ENCODE measurements around the gene UBE2R2. TPM values are rescaled to one million over a fixed set of nuclear protein-coding genes. Genes with fewer than 3 reads are reported as not detected.

UBE2R2 gene
- total and polyA plus RNA-seq, 2 experiments from 2014 or later, result 35.5 to 45.6 TPM

DNA sequence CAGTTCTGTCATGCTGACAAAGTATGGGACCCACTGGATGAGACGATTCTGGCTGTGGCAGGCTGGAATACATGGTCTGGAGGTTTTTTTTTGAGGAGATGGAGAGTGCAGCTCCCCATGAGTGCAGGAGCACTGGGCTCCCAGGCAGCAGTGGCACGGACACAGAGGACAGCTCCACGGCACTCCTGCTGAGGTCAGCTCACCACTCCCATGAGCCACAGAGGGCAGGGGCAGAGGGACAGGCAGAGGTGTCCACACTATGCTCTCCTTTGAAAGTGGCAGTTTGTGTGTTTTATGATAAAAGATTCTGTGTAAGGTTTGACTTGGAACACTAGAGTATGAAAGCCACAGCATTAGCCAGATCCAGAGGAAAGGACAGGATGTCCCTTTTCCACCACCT is 114.4 kb downstream of the UBE2R2 start:
- Histone ChIP-seq H3K4me1 (ENCODE audit: low read depth) (no peaks in the 10 kb centered on the region), H3K36me3 (peaks cover 55% of the 10 kb centered on the region), H3K4me3 (no peak overlapping the region), H3K27ac (no peak overlapping the region), H3K9me3 (ENCODE audit: low read depth) (no peaks in the 10 kb centered on the region), H3K27me3 (no peaks in the 10 kb centered on the region)
- DNase-seq (ENCODE audit: low read depth in 1 of 2, low spot score in 1 of 2), result no peak
- TF ChIP-seq, protein P1, sequence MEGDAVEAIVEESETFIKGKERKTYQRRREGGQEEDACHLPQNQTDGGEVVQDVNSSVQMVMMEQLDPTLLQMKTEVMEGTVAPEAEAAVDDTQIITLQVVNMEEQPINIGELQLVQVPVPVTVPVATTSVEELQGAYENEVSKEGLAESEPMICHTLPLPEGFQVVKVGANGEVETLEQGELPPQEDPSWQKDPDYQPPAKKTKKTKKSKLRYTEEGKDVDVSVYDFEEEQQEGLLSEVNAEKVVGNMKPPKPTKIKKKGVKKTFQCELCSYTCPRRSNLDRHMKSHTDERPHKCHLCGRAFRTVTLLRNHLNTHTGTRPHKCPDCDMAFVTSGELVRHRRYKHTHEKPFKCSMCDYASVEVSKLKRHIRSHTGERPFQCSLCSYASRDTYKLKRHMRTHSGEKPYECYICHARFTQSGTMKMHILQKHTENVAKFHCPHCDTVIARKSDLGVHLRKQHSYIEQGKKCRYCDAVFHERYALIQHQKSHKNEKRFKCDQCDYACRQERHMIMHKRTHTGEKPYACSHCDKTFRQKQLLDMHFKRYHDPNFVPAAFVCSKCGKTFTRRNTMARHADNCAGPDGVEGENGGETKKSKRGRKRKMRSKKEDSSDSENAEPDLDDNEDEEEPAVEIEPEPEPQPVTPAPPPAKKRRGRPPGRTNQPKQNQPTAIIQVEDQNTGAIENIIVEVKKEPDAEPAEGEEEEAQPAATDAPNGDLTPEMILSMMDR (IDR thresholded peaks at IDR 0.05; ENCODE audit: low read depth, low read length), result no peak

DNA sequence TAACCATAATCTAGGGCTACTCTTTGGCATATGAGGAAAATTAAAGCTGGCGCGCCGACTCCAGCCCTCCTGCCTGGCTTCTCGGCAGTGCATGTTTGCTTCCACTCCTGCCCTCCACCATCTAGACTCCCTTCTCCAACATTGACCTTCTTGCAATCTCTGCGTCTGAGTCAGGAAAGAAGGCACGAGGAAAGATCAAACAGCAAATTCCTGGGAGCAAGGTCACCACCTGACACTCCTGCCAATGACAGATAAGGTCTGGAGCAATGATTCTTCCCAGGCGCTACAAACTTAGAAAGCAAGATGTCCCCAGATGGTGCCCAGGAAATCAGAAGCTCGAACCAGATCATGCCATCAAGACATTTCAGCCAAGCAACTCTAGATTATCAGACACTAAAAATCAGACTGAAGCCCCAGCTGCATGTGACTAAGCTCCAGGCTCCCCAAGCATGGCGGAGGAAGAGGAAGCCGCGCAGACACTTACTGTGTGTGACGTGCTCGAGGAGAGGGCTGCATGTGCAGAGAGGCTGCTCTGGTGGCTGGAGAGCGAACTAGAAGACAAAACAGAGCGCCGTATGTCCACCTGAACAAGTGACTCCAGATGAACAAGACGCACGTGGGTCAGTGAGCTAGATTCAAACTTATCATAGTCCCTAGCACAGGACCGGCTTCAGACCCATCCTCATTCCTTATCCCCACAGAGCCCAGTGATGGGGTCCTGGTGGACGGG is 115.3 kb downstream of the UBE2R2 start:
- Histone ChIP-seq H3K27me3 (no peaks in the 10 kb centered on the region), H3K4me1 (ENCODE audit: low read depth) (no peaks in the 10 kb centered on the region), H3K27ac (peak overlapping the region; percentile 51), H3K36me3 (peaks cover 49% of the 10 kb centered on the region), H3K9me3 (ENCODE audit: low read depth) (no peaks in the 10 kb centered on the region), H3K4me3 (no peak overlapping the region)
- no peak for DNase-seq (ENCODE audit: low read depth in 1 of 2, low spot score in 1 of 2)
- TF ChIP-seq, protein P1 (IDR thresholded peaks at IDR 0.05; ENCODE audit: low read depth, low read length), result no peak

DNA sequence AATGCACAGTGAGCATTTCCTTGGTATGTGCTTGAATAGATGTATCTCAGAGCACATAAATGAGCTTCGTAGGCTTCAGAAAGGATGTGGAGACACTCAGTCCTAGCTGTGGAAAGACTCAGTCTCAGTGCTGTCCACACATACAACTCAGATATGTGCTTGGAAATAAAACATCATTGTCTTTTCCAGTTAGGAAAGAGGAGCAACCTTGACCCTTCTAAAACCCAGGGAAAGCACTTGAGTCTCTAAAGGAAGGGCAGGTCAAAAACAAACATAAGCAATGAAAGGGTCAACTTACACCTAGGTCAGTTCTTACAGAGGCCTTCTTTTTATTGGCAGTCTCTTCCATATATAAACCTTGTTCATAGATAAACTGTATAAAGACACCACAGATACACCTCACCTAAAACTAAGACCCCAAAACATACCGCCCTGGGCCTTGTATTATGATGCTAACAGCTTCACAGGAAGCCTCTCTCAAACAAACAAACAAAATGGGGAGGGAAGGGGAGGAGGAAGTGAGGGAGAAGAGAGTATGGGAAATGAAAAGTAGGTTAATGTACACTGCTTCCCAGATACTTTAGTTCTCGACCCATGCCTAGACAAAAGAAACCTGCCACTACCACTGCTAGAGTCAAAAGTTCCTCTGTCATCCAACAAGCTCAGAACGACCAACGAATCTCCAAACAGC is 117.4 kb downstream of the UBE2R2 start:
- no peaks in the 10 kb centered on the region for H3K27me3 ChIP-seq
- no peaks in the 10 kb centered on the region for H3K4me1 ChIP-seq (ENCODE audit: low read depth)
- no peak overlapping the region for H3K4me3 ChIP-seq
- no peak for DNase-seq (ENCODE audit: low read depth in 1 of 2, low spot score in 1 of 2)
- H3K27ac ChIP-seq, result no peak overlapping the region
- H3K36me3 ChIP-seq, result peaks cover 35% of the 10 kb centered on the region
- TF ChIP-seq, protein P1 (IDR thresholded peaks at IDR 0.05; ENCODE audit: low read depth, low read length), result no peak
- no peaks in the 10 kb centered on the region for H3K9me3 ChIP-seq (ENCODE audit: low read depth)

DNA sequence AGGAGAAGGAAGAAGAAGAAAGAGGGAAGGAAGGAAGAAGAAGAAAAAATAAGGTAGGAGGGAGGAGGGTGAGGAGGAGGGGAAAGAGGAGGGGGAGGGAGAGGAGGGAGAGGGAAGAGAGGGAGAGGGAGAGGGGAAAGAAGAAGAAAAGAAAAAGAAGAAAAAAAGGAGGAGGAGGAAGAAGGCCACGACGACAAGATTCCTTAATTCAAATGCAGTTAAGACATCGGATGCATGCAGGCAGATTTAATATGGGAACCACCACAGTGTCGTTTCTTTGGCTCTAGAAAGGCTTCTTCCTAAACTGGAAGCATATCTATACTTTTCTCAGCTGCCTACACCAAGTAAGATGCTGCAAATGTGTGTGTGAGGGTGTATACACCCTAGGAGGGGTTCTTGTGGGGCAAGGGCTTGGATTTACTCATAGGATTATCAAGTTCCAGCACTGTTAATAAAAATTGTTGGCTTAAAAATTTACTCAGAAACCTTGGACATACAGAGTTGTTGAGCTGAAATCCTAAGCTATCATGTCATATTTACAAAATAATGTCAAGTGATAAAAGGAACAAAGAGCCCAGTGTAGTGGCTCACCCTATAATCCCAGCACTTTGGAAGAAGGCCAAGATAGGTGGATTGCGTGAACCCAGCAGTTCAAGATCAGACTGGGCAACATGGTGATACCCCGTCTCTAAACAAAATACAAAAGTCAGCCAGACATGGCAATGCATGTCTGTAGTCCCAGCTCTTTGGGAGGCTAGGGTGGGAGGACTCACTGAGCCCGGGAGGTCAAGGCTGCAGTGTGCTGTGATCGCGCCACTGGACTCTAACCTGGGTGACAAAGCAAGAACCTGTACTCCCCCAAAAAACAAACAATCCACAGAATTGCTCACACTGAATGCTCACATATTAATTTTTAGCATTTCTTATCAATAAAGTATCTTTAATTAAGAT is 123.2 kb downstream of the UBE2R2 start:
- H3K9me3 ChIP-seq (ENCODE audit: low read depth), result no peaks in the 10 kb centered on the region
- H3K27ac ChIP-seq, result no peak overlapping the region
- no peak overlapping the region for H3K4me3 ChIP-seq
- peak in 1 of 2 donors; percentile 24 for DNase-seq (ENCODE audit: low read depth in 1 of 2, low spot score in 1 of 2)
- H3K4me1 ChIP-seq (ENCODE audit: low read depth), result no peaks in the 10 kb centered on the region
- TF ChIP-seq, protein P1 (IDR thresholded peaks at IDR 0.05; ENCODE audit: low read depth, low read length), result no peak
- peaks cover 30% of the 10 kb centered on the region for H3K36me3 ChIP-seq
- H3K27me3 ChIP-seq, result no peaks in the 10 kb centered on the region

DNA sequence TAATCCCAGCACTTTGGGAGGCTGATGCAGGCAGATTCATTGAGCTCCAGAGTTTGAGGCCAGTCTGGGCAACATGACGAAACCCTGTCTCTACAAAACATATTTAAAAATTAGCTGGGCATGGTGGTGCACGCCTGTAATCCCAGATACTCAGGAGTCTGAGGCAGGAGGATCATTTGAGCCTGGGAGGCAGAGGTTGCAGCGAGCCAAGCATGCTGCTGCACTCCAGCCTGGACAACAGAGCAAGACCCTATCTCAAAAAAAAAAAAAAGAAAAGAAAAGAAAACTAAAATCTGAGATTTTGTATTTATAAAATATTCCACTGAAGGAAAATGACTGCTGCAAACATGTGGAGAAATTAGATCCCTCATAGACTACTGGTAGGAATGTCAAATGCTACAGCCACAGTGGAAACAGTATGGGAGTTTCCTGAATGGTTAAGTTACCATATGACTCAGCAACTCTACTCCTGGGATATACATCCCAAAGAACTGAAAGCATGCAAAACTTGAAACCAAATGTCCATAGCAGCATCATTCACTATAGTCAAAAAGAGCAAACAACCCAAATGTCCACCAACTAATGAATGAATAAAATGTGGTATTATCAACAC is 125.6 kb downstream of the UBE2R2 start:
- TF ChIP-seq, protein P1 (IDR thresholded peaks at IDR 0.05; ENCODE audit: low read depth, low read length), result peak; percentile 51
- peak in 1 of 2 donors; percentile 80 for DNase-seq (ENCODE audit: low read depth in 1 of 2, low spot score in 1 of 2)
- H3K27ac ChIP-seq, result no peak overlapping the region

More for the DNA sequence above, 125.6 kb downstream of the UBE2R2 start:
- Histone ChIP-seq H3K36me3 (peaks cover 29% of the 10 kb centered on the region), H3K27me3 (no peaks in the 10 kb centered on the region), H3K4me1 (ENCODE audit: low read depth) (no peaks in the 10 kb centered on the region), H3K4me3 (no peak overlapping the region), H3K9me3 (ENCODE audit: low read depth) (no peaks in the 10 kb centered on the region)
